Activated CD4-positive, alpha-beta T cell treated with anti-CD3 and anti-CD28 coated beads, Interleukin-2, amount 10 ng/mL, durations not matched to agents 24 days and 14 days (primary cell): ENCODE measurements around the gene CLTB. TPM values are rescaled to one million over a fixed set of nuclear protein-coding genes. Genes with fewer than 3 reads are reported as not detected.

Experiments used
- DNase-seq: peaks from one replicate; pipeline ENCODE4 v3.0.0; 2022
- H3K27ac Mint-ChIP-seq: one replicate; pipeline ENCODE4 v1.8.0; 2022; ENCODE audit warnings: mild to moderate bottlenecking, mixed read lengths
- H3K27me3 Mint-ChIP-seq: one replicate; pipeline ENCODE4 v1.8.0; 2022; ENCODE audit warnings: mixed read lengths
- H3K36me3 Mint-ChIP-seq: one replicate; pipeline ENCODE4 v1.8.0; 2022; ENCODE audit warnings: low read depth, mild to moderate bottlenecking, mixed read lengths
- H3K4me1 Mint-ChIP-seq: one replicate; pipeline ENCODE4 v1.8.0; 2021; ENCODE audit warnings: mixed read lengths
- H3K4me3 Mint-ChIP-seq: one replicate; pipeline ENCODE4 v1.8.0; 2022; ENCODE audit warnings: mild to moderate bottlenecking, moderate library complexity, mixed read lengths
- H3K9me3 Mint-ChIP-seq: one replicate; pipeline ENCODE4 v1.8.0; 2021; ENCODE audit warnings: mixed read lengths
- intact Hi-C: fragments of 100-400 bp; cut with micrococcal nuclease; formaldehyde crosslinking; loops from one replicate; pipeline ENCODE4 v1.15.1; 2023
- total RNA-seq: library from RNA; stranded (reverse); gene quantifications from 2 replicates; pipeline ENCODE4 v1.2.3, GENCODE V29; 2022

CLTB gene
- total RNA-seq, 1 donor from 2014 or later, result 76.2 TPM

DNA sequence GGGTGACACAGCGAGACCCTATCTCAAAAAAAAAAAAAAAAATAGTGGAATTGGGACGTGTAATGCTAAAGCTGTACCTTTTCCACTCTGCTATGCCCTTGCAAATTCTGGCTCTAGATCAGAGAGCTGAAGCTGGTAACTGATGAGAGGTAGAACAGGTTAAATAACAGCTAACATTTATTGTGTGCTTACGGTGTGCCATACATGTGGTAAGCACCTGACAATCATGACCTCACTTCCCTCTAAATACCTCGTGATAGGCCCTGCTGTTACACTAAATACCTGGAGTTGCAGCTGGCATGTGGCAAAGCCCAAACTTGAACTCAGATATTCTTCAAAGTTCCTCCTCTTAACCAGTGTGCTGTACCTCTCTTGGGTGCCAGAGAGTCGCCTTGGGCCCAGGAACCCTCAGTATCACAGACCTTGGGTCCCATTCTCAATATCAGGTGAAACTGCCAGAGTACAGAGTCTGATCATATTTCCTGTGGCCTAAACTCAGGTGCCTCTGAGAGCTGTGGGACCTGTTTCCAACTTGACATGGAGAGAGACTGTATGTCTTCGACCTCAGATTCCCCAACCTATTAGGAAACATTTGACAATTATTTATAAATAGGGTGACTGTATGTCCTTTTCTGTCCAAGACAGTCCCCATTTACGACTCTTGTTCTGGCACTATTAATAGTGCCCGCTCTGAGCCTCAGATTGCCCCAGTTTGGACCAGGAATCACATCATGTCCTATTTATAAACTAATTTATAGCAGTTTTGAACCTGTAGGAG lies 46.2 kb downstream of the CLTB start:
- H3K36me3 Mint-ChIP-seq, result peaks cover 33% of the 10 kb centered on the region

DNA sequence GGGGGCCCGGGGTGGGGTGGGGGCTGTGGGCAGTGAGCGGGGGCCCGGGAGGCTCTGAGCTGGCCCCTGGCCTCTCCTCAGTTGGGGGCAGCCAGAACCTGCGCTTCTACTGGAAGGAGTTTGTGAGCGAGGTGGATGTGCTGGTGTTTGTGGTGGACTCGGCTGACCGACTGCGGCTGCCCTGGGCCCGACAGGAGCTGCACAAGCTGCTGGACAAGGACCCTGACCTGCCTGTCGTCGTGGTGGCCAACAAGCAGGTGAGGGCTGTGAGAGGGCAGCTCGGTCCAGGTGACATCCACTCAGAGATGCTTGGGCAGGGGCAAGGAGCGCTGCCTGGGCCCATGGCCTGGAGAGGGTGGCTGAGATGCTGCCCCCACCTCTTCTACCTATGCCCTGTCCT lies 47.6 kb downstream of the CLTB start:
- no peak for DNase-seq
- Mint-ChIP-seq H3K36me3 (peaks cover 33% of the 10 kb centered on the region), H3K9me3 (no peaks in the 10 kb centered on the region), H3K27me3 (no peaks in the 10 kb centered on the region), H3K4me1 (peaks cover 10% of the 10 kb centered on the region), H3K27ac (no peak overlapping the region), H3K4me3 (no peak overlapping the region)
- intact Hi-C loops, result no loop called here

More for the DNA sequence above, 46.2 kb downstream of the CLTB start:
- no peak for DNase-seq
- intact Hi-C loops, result no loop called here
- H3K4me3 Mint-ChIP-seq, result no peak overlapping the region
- no peaks in the 10 kb centered on the region for H3K27me3 Mint-ChIP-seq
- H3K27ac Mint-ChIP-seq, result no peak overlapping the region
- peaks cover 10% of the 10 kb centered on the region for H3K4me1 Mint-ChIP-seq
- H3K9me3 Mint-ChIP-seq, result no peaks in the 10 kb centered on the region

GRCh38 chr5:176366232-176366894 lies 50.0 kb downstream of the CLTB start:
- Mint-ChIP-seq H3K9me3 (no peaks in the 10 kb centered on the region), H3K4me3 (peak overlapping the region; percentile 80), H3K27ac (peak overlapping the region; percentile 70), H3K4me1 (peaks cover 15% of the 10 kb centered on the region), H3K36me3 (peaks cover 29% of the 10 kb centered on the region), H3K27me3 (no peaks in the 10 kb centered on the region)
- intact Hi-C loops, result no loop called here
- DNase-seq, result no peak

DNA sequence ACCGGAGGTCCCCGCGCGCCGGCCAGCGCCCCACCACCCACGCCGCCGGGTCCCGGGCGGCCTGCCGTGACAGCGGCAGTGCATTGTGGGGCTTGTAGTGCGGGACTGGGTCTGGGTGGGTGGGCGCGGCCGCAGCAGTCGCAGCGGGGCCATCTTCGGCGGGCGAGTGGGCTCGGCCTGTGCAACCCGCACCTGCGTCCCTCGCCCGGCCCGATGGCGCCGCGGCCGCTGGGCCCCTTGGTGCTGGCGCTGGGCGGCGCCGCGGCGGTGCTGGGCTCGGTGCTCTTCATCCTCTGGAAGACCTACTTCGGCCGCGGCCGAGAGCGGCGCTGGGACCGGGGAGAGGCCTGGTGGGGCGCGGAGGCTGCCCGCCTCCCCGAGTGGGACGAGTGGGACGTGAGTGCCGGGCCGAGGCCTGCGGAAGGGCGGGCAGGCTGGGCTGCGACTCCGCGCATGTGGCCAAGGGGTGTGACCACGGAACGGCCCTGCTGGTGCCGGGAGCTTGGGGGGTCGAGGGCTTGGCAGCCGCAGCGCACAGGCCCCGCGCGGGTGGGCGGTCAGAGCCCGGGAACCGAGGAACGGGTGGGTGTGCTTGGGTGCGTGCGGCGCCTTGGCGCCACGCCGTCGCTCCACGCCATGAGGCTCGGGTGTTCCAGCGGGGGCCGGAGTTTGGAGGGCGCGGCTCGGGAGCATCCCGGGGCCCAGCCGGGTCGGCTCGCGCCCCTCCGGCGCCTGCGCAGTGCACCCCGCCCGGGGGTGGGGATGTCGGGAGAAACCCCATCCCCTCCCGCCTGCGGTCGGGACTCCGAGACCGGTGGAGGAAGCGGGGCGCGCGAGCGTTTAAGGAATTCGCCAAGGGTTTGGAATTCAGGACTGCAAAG lies 50.7 kb downstream of the CLTB start, which contains the start of gene ARL10:
TSS of gene ARL10 (plus strand) at position 137 of the 881 bp plus-strand sequence. CDS start at position 214, 77 bp downstream.
- Mint-ChIP-seq H3K9me3 (no peaks in the 10 kb centered on the region), H3K4me3 (peak within 1 kb of the TSS; percentile 80), H3K36me3 (peaks cover 26% of the 10 kb centered on the region), H3K27ac (peak within 1 kb of the TSS; percentile 78), H3K27me3 (no peaks in the 10 kb centered on the region), H3K4me1 (peaks cover 15% of the 10 kb centered on the region)
- DNase-seq, result peak; percentile 89
- intact Hi-C loops, result loop anchor here (1.0 to 2.0 kb wide), 2 partner anchors 23 to 171 kb away; partner anchors contain the start of genes HIGD2A, NOP16 and RNF44

- peaks cover 23% of the 10 kb centered on the region for H3K36me3 Mint-ChIP-seq
- intact Hi-C loops, result loop anchor here (1.0 to 2.0 kb wide), 2 partner anchors 23 to 172 kb away; partner anchors contain the start of genes HIGD2A, NOP16 and RNF44
- peaks cover 15% of the 10 kb centered on the region for H3K4me1 Mint-ChIP-seq
- no peaks in the 10 kb centered on the region for H3K27me3 Mint-ChIP-seq
- peak overlapping the region; percentile 78 for H3K27ac Mint-ChIP-seq
- peak overlapping the region; percentile 80 for H3K4me3 Mint-ChIP-seq
- DNase-seq, result no peak
- no peaks in the 10 kb centered on the region for H3K9me3 Mint-ChIP-seq
Measured at GRCh38 chr5:176364765-176365350, 51.5 kb downstream of the CLTB start.

DNA sequence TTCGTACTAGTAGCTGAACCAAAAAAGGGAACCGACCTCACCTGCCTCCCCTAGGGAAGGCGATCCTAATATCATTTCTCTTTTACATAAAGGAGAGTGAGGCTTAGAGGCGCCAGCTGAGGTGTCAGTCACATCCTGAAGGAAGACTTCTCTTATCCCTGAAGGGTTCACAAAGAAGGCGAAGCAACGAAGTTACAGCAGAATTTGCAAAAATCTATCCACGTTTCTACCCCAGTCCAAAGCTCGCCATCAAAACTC lies 54.2 kb downstream of the CLTB start:
- peak overlapping the region; percentile 96 for H3K4me3 Mint-ChIP-seq
- H3K27me3 Mint-ChIP-seq, result no peaks in the 10 kb centered on the region
- intact Hi-C loops, result no loop called here
- DNase-seq, result no peak
- peak overlapping the region; percentile 55 for H3K27ac Mint-ChIP-seq
- H3K9me3 Mint-ChIP-seq, result no peaks in the 10 kb centered on the region
- H3K36me3 Mint-ChIP-seq, result peaks cover 27% of the 10 kb centered on the region
- peaks cover 23% of the 10 kb centered on the region for H3K4me1 Mint-ChIP-seq

GRCh38 chr5:176361437-176362232 lies 54.7 kb downstream of the CLTB start, which contains the start of gene KIAA1191:
Gene KIAA1191, minus strand, starts transcription at chr5:176361764. Its CDS starts 2,256 bp downstream, at chr5:176359508.
- no peaks in the 10 kb centered on the region for H3K9me3 Mint-ChIP-seq
- H3K27me3 Mint-ChIP-seq, result no peaks in the 10 kb centered on the region

DNA sequence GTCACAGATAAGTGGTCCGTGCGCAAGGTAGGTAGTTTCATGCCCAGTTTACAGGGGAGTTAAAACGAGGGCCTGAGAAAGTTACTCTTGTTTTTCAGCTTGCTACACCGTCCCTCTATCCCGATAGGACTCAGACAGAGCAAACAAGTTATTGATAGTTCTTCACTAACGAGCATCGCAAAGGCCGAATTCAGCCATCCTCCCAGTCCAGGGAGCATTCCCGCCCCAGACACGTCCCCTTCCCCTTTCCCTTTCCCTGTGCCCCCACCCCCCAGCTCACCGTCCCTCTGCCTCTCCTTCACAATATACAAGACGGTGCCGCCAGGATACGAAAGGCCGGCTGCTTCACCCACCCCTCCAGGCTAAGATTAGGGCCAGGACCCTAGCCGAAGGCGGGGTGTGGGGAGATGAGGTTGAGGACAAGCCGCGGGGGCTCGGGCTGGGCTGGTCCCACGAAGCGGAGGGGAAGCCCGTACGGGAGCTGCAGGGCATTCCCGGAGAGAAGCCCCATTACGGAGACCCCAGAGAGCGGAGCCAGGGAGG lies 55.4 kb downstream of the CLTB start:
- Mint-ChIP-seq H3K4me1 (peaks cover 19% of the 10 kb centered on the region), H3K27me3 (no peaks in the 10 kb centered on the region), H3K27ac (peak overlapping the region; percentile 93), H3K36me3 (peaks cover 24% of the 10 kb centered on the region), H3K4me3 (peak overlapping the region; percentile 96), H3K9me3 (no peaks in the 10 kb centered on the region)
- DNase-seq, result no peak
- intact Hi-C loops, result loop anchor here (1.0 to 2.0 kb wide), 3 partner anchors 27 to 126 kb away; partner anchors contain the start of genes FAF2, HIGD2A and NOP16

More at GRCh38 chr5:176361437-176362232, 54.7 kb downstream of the CLTB start, which contains the start of gene KIAA1191:
- intact Hi-C loops, result loop anchor here (1.0 to 2.0 kb wide), 3 partner anchors 27 to 127 kb away; partner anchors contain the start of genes FAF2, HIGD2A and NOP16
- H3K4me1 Mint-ChIP-seq, result peaks cover 21% of the 10 kb centered on the region
- peak within 1 kb of the TSS; percentile 96 for H3K4me3 Mint-ChIP-seq
- peak; percentile 98 for DNase-seq
- H3K27ac Mint-ChIP-seq, result peak within 1 kb of the TSS; percentile 93
- peaks cover 24% of the 10 kb centered on the region for H3K36me3 Mint-ChIP-seq

GRCh38 chr5:176359658-176360057 lies 56.7 kb downstream of the CLTB start:
- H3K27ac Mint-ChIP-seq, result peak overlapping the region; percentile 75
- peaks cover 28% of the 10 kb centered on the region for H3K36me3 Mint-ChIP-seq
- no peaks in the 10 kb centered on the region for H3K27me3 Mint-ChIP-seq
- no peaks in the 10 kb centered on the region for H3K9me3 Mint-ChIP-seq
- peak overlapping the region; percentile 96 for H3K4me3 Mint-ChIP-seq
- DNase-seq, result no peak
- peaks cover 19% of the 10 kb centered on the region for H3K4me1 Mint-ChIP-seq
- intact Hi-C loops, result loop anchor here (2.0 kb wide), 2 partner anchors 89 to 125 kb away; partner anchors contain the start of gene FAF2

DNA sequence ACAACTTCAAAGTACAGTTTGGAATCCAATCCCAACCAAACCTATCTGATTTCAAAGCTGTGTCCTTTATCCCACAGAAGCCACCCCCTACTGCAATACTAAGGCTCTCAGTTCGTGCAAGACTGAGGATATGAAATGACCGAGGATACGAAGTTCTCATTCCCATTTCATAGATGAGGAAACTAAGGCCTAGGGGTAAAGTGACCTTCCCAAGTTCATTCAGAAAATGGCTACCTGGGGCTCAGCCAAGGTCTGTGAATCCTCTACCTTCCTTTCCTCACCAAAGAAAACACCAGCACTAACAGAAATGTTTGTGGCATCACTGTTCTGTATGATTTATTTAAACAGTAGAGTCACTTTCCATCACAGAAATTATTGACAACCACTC lies 60.2 kb downstream of the CLTB start:
- no peaks in the 10 kb centered on the region for H3K27me3 Mint-ChIP-seq
- peaks cover 53% of the 10 kb centered on the region for H3K36me3 Mint-ChIP-seq
- H3K4me3 Mint-ChIP-seq, result no peak overlapping the region
- no peak for DNase-seq
- no peak overlapping the region for H3K27ac Mint-ChIP-seq
- intact Hi-C loops, result no loop called here
- no peaks in the 10 kb centered on the region for H3K9me3 Mint-ChIP-seq
- H3K4me1 Mint-ChIP-seq, result peaks cover 14% of the 10 kb centered on the region

GRCh38 chr5:176355400-176356178 lies 60.8 kb downstream of the CLTB start:
- no peak for DNase-seq
- Mint-ChIP-seq H3K4me3 (no peak overlapping the region), H3K27ac (no peak overlapping the region), H3K9me3 (no peaks in the 10 kb centered on the region), H3K27me3 (no peaks in the 10 kb centered on the region), H3K4me1 (peaks cover 14% of the 10 kb centered on the region), H3K36me3 (peaks cover 57% of the 10 kb centered on the region)
- intact Hi-C loops, result no loop called here

- peaks cover 9% of the 10 kb centered on the region for H3K4me1 Mint-ChIP-seq
- no peak for DNase-seq
- intact Hi-C loops, result no loop called here
- H3K27ac Mint-ChIP-seq, result no peak overlapping the region
- no peaks in the 10 kb centered on the region for H3K27me3 Mint-ChIP-seq
- no peaks in the 10 kb centered on the region for H3K9me3 Mint-ChIP-seq
- peaks cover 68% of the 10 kb centered on the region for H3K36me3 Mint-ChIP-seq
- no peak overlapping the region for H3K4me3 Mint-ChIP-seq
Measured at GRCh38 chr5:176353533-176353932, 62.8 kb downstream of the CLTB start.
